BJ (cell line): ENCODE measurements around the gene MAP3K20. TPM values are rescaled to one million over a fixed set of nuclear protein-coding genes. Genes with fewer than 3 reads are reported as not detected.

ENCODE experiments used
- CTCF ChIA-PET: fragments of 350-600 bp; formaldehyde crosslinking; extraction: SDS; loops from one replicate; lab custom pipeline; 2021; ENCODE audit warnings: antibody characterized with exemption, inconsistent platforms; lab: Yijun Ruan, JAX
- POLR2A ChIA-PET: fragments of 300-600 bp; sonication (Branson Sonifier 250); formaldehyde crosslinking; extraction: SDS; loops from one replicate; lab custom pipeline; 2021; ENCODE audit warnings: antibody characterized with exemption; lab: Charles Lee
- DNase-seq: peaks from one replicate; pipeline ENCODE4 v3.0.0-alpha.2; 2011; ENCODE audit warnings: low read depth
- H3K27me3 ChIP-seq: 2 replicates; pipeline ENCODE4 v1.6.0; 2011; ENCODE audit warnings: low read length; ENCODE audit not compliant: control insufficient read depth, insufficient read depth
- H3K36me3 ChIP-seq: 2 replicates; pipeline ENCODE4 v1.5.1; 2011; ENCODE audit warnings: low read length; ENCODE audit not compliant: control insufficient read depth, insufficient read depth
- H3K4me3 ChIP-seq: 2 replicates; pipeline ENCODE4 v1.5.1; 2011; ENCODE audit warnings: low read depth, mild to moderate bottlenecking, control low read depth, low read length
- CTCF ChIP-seq: IDR thresholded peaks from 2 replicates; pipeline ENCODE4 v1.5.1; 2011; ENCODE audit warnings: low read depth, mild to moderate bottlenecking, control low read depth, inconsistent platforms, low read length, moderate library complexity; ENCODE audit not compliant: insufficient read depth
- polyA plus RNA-seq: library from polyadenylated mRNA; depleted of rRNA; stranded (reverse); fragments of >200 nt; gene quantifications from 2 replicates; pipeline ENCODE4 v1.2.3, GENCODE V29; 2011

The MAP3K20 gene
- polyA plus RNA-seq, 1 experiment: 45.4 TPM

GRCh38 chr2:173214213-173214612, 138.6 kb downstream of the MAP3K20 start:
- no peak for TF ChIP-seq CTCF
- ChIA-PET POLR2A (no interaction called here), CTCF (interaction anchor here (1.0 to 9.8 kb wide), 2 partner anchors 10 to 187 kb away, joined by 3 to 200 read pairs; no protein-coding TSS in a partner anchor)
- no peak for DNase-seq
- H3K27me3 ChIP-seq: no peaks in the 10 kb centered on the region
- H3K4me3 ChIP-seq: no peak overlapping the region
- peaks cover 4% of the 10 kb centered on the region for H3K36me3 ChIP-seq

DNA sequence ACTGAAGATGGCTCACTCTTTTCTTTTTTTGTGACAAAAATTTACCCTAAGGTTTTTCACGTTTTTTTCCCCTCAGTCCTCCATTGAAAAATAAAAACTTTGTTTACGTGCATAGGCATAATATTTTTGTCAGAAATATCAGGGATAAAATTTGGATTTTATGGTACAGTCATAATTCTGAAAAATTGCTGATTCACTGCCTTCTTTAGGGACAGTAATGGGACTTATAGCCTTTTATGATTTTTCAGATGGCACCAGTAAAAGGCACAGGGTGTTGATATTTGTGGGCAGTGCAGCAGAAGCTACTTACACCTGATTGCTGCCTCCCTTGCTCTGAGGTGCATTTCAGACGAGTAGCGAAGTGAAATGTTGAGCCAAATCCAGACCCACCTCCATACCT, 139.7 kb downstream of the MAP3K20 start:
- CTCF ChIA-PET: interaction anchor here (1.0 to 9.8 kb wide), 2 partner anchors 9 to 188 kb away, joined by 3 to 200 read pairs; no protein-coding TSS in a partner anchor
- Histone ChIP-seq H3K27me3 (no peaks in the 10 kb centered on the region), H3K36me3 (peaks cover 3% of the 10 kb centered on the region; the same call in 1 of the 2 replicates), H3K4me3 (no peak overlapping the region)
- DNase-seq: no peak
- TF ChIP-seq CTCF: no peak
- POLR2A ChIA-PET: no interaction called here

DNA sequence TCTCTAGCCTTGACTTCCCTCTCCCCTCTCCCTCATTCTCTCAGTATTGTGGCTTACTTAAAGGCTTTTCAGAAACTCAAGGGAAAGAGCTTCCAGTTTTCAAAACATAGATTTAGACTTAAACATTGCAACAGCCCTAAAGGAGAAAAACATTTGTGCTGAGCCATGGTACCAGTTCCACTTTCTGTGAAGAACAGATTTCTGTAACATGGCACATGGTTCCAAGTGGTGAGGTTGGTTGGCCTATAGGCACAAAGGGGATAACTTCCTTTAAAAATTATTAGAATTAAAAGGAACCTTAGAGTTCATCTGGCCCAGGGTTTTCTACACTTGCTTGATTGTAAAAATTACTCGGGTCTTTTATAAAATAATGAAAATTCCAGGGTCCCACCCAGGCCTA, 140.4 kb downstream of the MAP3K20 start:
- Histone ChIP-seq H3K4me3 (no peak overlapping the region), H3K36me3 (peaks cover 2% of the 10 kb centered on the region; the same call in 1 of the 2 replicates), H3K27me3 (no peaks in the 10 kb centered on the region)
- TF ChIP-seq CTCF: no peak
- ChIA-PET POLR2A (no interaction called here), CTCF (interaction anchor here (4.3 kb wide), 1 partner anchor 188 kb away, joined by 28 read pairs; no protein-coding TSS in a partner anchor)
- DNase-seq: no peak

DNA sequence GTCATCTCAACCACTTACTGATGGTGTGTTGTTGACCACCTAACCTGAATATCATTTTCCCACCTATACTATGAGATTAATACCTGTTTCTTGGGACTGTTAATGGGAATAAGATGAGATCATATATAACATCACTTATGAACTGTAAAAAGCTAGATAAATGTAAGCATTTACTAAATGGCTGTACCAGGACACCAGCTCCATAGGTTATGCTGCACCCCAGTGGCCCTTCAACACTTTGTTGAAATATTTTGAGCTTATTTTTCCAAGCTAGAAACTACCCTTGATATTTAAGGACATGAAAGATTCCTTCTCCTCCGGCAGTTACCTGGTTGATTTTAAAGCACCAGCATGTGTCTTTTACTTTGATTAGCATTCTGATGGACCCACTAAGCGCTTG, 141.0 kb downstream of the MAP3K20 start:
- CTCF ChIA-PET: interaction anchor here (0.9 to 4.3 kb wide), 5 partner anchors 9 to 195 kb away, joined by 3 to 28 read pairs (median 3); no protein-coding TSS in a partner anchor
- POLR2A ChIA-PET: no interaction called here
- H3K4me3 ChIP-seq: no peak overlapping the region
- no peaks in the 10 kb centered on the region for H3K27me3 ChIP-seq
- no peaks in the 10 kb centered on the region for H3K36me3 ChIP-seq
- no peak for DNase-seq
- TF ChIP-seq CTCF: no peak

- no peaks in the 10 kb centered on the region for H3K27me3 ChIP-seq
- H3K4me3 ChIP-seq: no peak overlapping the region
- DNase-seq: no peak
- no peak for TF ChIP-seq CTCF
- POLR2A ChIA-PET: no interaction called here
- CTCF ChIA-PET: interaction anchor here (0.8 to 4.3 kb wide), 6 partner anchors 8 to 195 kb away, joined by 3 to 28 read pairs (median 3); no protein-coding TSS in a partner anchor
- no peaks in the 10 kb centered on the region for H3K36me3 ChIP-seq
Observed at GRCh38 chr2:173217116-173217840, 141.6 kb downstream of the MAP3K20 start.
